GM06990 (cell line): ENCODE results near the gene NFILZ.
A peak's percentile ranks its signal among the peaks of the same experiment; 100 is the strongest.

Source experiments
- DNase-seq: peaks from one replicate; pipeline ENCODE4 v3.0.0-alpha.2; 2011; ENCODE audit not compliant: insufficient read length; ENCODE audit errors: extremely low read depth
- H3K27me3 ChIP-seq: replicated peaks from 2 replicates; pipeline ENCODE4 v1.6.0; 2011; ENCODE audit warnings: low read length; ENCODE audit not compliant: control insufficient read depth, insufficient read depth
- H3K36me3 ChIP-seq: 2 replicates; pipeline ENCODE4 v1.5.1; 2011; ENCODE audit warnings: low read length; ENCODE audit not compliant: control insufficient read depth, insufficient read depth
- H3K4me3 ChIP-seq: replicated peaks from 2 replicates; pipeline ENCODE4 v1.5.1; 2011; ENCODE audit warnings: low read depth, mild to moderate bottlenecking, control low read depth, low read length
- TF ChIP-seq, protein P1 (sequence below): IDR thresholded peaks from 2 replicates; pipeline ENCODE4 v1.5.1; 2011; ENCODE audit warnings: low read length, control low read depth, mild to moderate bottlenecking, inconsistent platforms; ENCODE audit not compliant: insufficient read depth, poor library complexity, severe bottlenecking

NFILZ gene, protein sequence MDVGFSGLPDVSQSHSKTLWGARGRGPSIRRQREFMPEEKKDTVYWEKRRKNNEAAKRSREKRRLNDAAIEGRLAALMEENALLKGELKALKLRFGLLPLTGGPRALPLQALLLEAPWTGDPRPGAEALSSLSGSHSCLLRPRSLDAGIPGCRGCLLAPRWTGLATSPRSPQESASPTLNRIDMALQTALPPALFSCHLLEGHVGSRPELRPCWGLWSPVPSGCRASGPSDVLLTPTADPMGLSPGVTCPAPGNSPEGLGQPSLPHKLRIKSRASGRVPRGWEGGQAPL

DNA sequence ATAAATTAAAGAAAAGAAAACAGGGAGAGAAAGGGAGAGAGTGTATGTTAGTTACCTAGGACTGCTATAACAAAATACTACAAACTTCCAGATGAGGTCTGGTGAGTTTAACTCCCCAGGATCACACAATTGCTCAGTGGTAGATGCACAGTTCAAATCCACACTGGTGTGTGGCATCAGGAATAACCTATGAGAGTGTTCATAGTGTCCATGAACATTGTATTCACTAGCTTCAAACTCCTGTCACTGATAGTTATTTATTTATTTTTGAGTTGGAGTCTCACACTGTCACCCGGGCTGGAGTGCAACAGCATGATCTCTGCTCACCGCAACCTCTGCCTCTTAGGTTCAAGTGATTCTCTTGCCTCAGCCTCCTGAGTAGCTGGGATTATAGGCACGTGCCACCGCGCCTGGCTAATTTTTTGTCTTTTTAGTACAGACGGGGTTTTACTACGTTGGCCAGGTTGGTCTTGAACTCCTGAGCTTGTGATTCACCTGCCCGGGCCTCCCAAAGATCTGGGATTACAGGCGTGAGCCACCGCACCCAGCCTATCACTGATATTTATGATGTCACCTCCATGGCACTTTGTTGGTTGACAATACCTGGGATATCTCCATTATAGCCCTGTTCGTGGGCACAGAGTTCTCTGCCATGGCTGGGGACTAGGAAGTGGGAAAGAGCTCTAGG, at the start of gene NFILZ:
NFILZ (plus strand) TSS at position 638 of the 688 bp plus-strand sequence. CDS start 46,133 bp downstream, outside the sequence.
- H3K27me3 ChIP-seq = no peaks in the 10 kb centered on the region
- H3K4me3 ChIP-seq = no peak within 1 kb of the TSS
- TF ChIP-seq, protein P1, sequence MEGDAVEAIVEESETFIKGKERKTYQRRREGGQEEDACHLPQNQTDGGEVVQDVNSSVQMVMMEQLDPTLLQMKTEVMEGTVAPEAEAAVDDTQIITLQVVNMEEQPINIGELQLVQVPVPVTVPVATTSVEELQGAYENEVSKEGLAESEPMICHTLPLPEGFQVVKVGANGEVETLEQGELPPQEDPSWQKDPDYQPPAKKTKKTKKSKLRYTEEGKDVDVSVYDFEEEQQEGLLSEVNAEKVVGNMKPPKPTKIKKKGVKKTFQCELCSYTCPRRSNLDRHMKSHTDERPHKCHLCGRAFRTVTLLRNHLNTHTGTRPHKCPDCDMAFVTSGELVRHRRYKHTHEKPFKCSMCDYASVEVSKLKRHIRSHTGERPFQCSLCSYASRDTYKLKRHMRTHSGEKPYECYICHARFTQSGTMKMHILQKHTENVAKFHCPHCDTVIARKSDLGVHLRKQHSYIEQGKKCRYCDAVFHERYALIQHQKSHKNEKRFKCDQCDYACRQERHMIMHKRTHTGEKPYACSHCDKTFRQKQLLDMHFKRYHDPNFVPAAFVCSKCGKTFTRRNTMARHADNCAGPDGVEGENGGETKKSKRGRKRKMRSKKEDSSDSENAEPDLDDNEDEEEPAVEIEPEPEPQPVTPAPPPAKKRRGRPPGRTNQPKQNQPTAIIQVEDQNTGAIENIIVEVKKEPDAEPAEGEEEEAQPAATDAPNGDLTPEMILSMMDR = no peak
- DNase-seq = no peak
- no peaks in the 10 kb centered on the region for H3K36me3 ChIP-seq

DNA sequence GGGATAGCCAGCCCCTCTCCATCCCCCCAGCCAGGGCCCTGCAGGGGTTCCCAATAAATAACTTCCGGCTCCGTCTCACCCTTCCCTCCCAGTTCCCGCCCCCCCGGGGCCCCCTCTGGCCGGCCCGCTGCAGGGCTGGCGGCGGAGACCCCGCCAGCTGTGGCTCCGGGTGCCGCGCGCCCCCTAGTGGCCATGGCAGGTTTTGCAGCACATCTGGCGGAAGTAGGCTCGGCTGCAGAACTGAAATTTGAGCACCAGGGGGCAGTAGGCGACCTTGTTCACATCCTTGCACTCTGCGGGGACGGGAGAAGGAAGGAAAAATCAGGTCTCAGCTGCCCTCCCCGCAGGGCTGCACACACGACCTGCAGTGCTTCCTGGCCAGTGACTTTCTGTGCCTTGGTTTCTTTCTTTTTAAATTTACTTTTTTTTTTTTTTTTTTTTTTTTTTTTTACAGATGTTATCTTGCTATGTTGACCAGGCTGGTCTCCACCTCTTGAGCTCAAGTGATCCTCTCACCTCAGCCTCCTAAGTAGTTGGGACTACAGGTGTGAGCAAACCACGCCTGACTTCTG, 49.6 kb upstream of the NFILZ start:
- Histone ChIP-seq H3K27me3 (no peaks in the 10 kb centered on the region), H3K4me3 (no peak overlapping the region), H3K36me3 (no peaks in the 10 kb centered on the region)
- TF ChIP-seq, protein P1 = peak; percentile 99
- DNase-seq = peak; percentile 76

DNA sequence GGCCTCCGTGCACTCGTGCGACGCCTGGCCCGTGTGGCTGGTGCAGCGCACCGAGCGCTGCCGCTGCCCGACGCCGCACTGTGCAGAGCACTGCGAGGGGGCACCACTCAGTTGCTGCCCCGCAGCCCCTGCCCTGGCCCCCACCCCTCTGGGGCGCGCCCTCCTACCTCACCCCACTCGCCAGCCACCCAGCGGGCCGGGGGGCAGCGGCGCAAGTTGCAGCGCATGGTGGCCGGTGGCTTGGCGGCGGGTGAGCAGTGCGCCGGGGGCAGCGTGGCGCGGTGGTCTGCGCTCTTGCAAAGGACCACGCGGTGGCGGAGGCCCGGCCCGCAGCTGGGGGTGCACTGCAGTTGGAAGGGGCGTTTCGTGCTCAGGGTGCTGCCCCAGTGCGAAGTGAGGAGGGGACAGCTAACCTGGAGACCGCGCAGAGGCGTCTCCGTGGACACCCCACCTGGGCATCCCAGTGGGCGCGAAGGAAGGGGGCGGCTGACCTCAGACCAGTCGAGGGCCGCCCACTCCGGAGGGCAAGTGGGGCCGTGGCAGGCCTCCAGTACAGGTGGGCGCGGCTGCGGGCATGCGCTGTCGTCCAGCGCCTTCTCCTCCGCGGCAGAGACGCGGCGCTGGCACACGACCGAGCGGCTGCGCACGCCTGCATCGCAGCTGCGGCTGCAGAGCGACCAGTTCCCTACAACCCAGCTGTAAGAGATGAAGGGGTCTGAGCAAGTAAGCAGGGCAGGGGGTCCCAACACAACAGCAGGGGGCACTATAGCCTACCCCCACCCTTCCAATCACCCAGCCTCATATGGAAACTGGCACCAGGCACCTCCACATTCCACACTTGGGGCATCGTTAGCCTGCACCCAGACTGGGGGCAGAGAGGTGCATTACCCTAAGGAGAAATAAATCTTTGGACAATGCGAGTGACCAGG, 45.2 kb upstream of the NFILZ start:
- Histone ChIP-seq H3K4me3 (no peak overlapping the region), H3K27me3 (no peaks in the 10 kb centered on the region), H3K36me3 (no peaks in the 10 kb centered on the region)
- DNase-seq = no peak
- TF ChIP-seq, protein P1 = no peak

DNA sequence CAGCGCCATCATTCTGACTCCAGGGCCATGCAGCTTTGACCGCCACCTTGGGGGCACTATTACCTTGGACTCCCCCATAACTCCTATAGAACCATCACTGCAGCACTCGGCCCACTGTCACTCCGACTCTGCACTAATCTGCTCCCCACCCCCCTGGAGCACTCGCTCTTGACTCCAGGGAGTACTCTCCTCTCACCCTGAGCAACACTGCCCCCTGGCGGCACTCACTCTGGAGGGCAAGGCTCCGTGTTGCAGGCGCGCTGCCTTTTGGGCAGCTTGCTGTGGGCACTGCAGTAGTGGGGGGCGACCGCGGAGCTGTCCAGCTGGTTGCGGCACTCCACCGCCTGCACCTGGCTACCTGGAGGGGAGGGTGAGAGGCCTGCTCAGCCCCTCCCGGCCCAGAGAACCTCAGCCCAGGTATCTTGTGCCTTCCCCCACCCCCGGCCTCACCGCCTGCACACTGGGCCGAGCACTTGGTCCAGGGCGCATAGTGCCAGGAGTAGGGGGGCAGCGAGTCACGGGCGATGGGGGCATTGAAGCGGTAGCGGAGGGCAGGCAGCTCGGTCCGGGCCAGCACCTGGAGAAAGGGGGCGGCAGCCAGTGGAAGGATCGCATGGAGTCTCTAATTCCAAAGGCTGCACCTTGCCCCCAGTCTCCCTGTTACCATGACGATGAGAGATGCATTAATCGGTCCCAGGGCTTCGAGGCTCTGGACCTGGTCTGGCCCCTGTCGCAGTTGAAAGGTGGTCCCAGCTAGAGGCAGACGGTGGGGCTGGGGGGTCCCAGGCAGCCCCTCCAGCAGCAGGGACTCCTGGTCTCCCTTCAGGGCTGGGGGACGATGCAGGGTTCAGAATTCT, 44.3 kb upstream of the NFILZ start:
- no peaks in the 10 kb centered on the region for H3K36me3 ChIP-seq
- no peak overlapping the region for H3K4me3 ChIP-seq
- H3K27me3 ChIP-seq = no peaks in the 10 kb centered on the region
- TF ChIP-seq, protein P1 = peak; percentile 75
- DNase-seq = no peak
